Measurements from ENCODE around the gene CDH26. TPM values are rescaled to one million over a fixed set of nuclear protein-coding genes. Genes with fewer than 3 reads are reported as not detected.

CDH26 gene
- total and polyA plus RNA-seq, 2 donors (not counting 1 experiment from before 2014, with no cell fraction given) = 1.8 to 2.3 TPM

DNA sequence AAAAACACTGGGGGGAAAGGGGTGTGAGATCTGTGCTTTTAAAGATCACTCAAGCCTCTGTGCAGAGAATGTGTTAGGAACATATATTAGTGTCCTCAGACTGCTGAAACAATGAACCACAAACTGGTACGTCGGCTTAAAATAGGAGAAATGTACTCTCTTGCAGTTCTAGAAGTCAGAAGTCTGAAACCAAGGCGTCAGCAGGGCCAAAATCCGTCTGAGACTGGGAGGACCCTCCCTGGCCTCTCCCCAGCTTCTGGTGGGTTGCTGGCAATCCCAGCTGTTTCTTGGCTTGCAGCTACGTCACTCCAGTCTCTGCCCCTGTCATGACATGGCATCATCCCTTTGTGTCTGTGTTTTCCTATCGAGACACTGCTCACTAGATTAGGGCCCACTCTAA, 3.9 kb downstream of the CDH26 start:
- Histone ChIP-seq H3K79me2 (ENCODE audit: control insufficient read depth, insufficient read depth, low read length) (no peaks in the 10 kb centered on the region), H3K4me1 (ENCODE audit: control insufficient read depth in 2 of 2, insufficient read depth in 2 of 2, low read length in 2 of 2) (no peaks in the 10 kb centered on the region), H3K4me2 (replicated peaks; ENCODE audit: low read depth, low read length, poor library complexity, severe bottlenecking) (no peak overlapping the region), H3K36me3 (replicated peaks in 1 of 2; ENCODE audit: control extremely low read depth in 1 of 2, control insufficient read depth in 1 of 2, extremely low read depth in 1 of 2, insufficient read depth in 2 of 2, low read length in 1 of 2) (no peaks in the 10 kb centered on the region), H3K27ac (ENCODE audit: low read length in 2 of 2) (no peak overlapping the region), H4K20me1 (ENCODE audit: control insufficient read depth, insufficient read depth, low read length, poor library complexity, severe bottlenecking) (no peaks in the 10 kb centered on the region), H3K4me3 (ENCODE audit: control extremely low read depth in 1 of 5, extremely low read depth in 1 of 5, insufficient read depth in 1 of 5, low read depth in 2 of 5, low read length in 4 of 5) (no peak overlapping the region), H3K9ac (ENCODE audit: low read length) (no peak overlapping the region), H2AFZ (ENCODE audit: insufficient read depth, low read depth, low read length, poor library complexity, severe bottlenecking) (no peak overlapping the region), H3K9me3 (ENCODE audit: control extremely low read depth in 1 of 3, control insufficient read depth in 2 of 3, insufficient read depth in 1 of 3, low read length in 2 of 3) (no peaks in the 10 kb centered on the region), H3K27me3 (replicated peaks in 1 of 4; ENCODE audit: control extremely low read depth in 1 of 4, control insufficient read depth in 3 of 4, insufficient read depth in 4 of 4, low read length in 3 of 4) (no peaks in the 10 kb centered on the region)
- CTCF ChIA-PET = no interaction called here
- no peak overlapping the region for H3K27ac Mint-ChIP-seq
- H3K9me3 Mint-ChIP-seq (ENCODE audit: insufficient read depth) = no peaks in the 10 kb centered on the region
- POLR2A ChIA-PET = no interaction called here
- intact Hi-C loops (cut with micrococcal nuclease) = no loop called here
- no peak overlapping the region for H3K4me3 Mint-ChIP-seq
- no peak for DNase-seq
- no peak for ATAC-seq (ENCODE audit: low read depth)
- WGBS (ENCODE audit: insufficient coverage) = 97% methylated on average over 6 of the region's 6 CpGs
- TF ChIP-seq, protein P1, sequence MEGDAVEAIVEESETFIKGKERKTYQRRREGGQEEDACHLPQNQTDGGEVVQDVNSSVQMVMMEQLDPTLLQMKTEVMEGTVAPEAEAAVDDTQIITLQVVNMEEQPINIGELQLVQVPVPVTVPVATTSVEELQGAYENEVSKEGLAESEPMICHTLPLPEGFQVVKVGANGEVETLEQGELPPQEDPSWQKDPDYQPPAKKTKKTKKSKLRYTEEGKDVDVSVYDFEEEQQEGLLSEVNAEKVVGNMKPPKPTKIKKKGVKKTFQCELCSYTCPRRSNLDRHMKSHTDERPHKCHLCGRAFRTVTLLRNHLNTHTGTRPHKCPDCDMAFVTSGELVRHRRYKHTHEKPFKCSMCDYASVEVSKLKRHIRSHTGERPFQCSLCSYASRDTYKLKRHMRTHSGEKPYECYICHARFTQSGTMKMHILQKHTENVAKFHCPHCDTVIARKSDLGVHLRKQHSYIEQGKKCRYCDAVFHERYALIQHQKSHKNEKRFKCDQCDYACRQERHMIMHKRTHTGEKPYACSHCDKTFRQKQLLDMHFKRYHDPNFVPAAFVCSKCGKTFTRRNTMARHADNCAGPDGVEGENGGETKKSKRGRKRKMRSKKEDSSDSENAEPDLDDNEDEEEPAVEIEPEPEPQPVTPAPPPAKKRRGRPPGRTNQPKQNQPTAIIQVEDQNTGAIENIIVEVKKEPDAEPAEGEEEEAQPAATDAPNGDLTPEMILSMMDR (IDR thresholded peaks at IDR 0.05) = no peak
- no peak for TF ChIP-seq EZH2 (IDR thresholded peaks at IDR 0.05; ENCODE audit: borderline replicate concordance, insufficient read depth, low read depth, low read length, poor library complexity, severe bottlenecking)
- H3K4me1 Mint-ChIP-seq = no peaks in the 10 kb centered on the region
- H3K27me3 Mint-ChIP-seq = no peaks in the 10 kb centered on the region

DNA sequence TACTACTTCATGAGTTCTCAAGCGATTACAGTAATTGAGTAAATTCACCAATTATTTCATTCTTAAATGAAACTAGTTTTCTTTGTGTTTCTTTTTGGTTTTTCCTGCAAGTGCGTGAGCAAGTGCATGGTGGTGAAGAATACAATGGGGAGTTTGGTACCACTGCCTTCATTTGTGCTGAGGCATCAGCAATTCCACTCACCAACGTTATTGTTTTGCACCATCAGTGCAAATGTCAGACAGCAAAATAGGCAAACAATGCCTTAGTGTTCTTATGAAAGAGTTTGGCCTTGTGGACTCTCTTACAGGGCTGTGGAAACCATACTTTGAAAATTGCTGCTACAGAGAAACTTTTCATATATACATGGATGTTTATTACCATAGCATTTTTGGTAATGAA, 8.2 kb downstream of the CDH26 start:
- ATAC-seq (ENCODE audit: low read depth) = no peak

More for the DNA sequence above, 8.2 kb downstream of the CDH26 start:
- no peak overlapping the region for H2AFZ ChIP-seq (ENCODE audit: insufficient read depth, low read depth, low read length, poor library complexity, severe bottlenecking)
- H3K4me1 ChIP-seq (ENCODE audit: control insufficient read depth in 2 of 2, insufficient read depth in 2 of 2, low read length in 2 of 2) = no peaks in the 10 kb centered on the region
- TF ChIP-seq, protein P1 (IDR thresholded peaks at IDR 0.05) = no peak
- TF ChIP-seq EZH2 (IDR thresholded peaks at IDR 0.05; ENCODE audit: borderline replicate concordance, insufficient read depth, low read depth, low read length, poor library complexity, severe bottlenecking) = no peak
- Mint-ChIP-seq H3K9me3 (ENCODE audit: insufficient read depth) (no peaks in the 10 kb centered on the region), H3K4me3 (no peak overlapping the region), H3K27me3 (no peaks in the 10 kb centered on the region), H3K4me1 (no peaks in the 10 kb centered on the region), H3K27ac (no peak overlapping the region)
- no peaks in the 10 kb centered on the region for H3K27me3 ChIP-seq (replicated peaks in 1 of 4; ENCODE audit: control extremely low read depth in 1 of 4, control insufficient read depth in 3 of 4, insufficient read depth in 4 of 4, low read length in 3 of 4)
- H3K79me2 ChIP-seq (ENCODE audit: control insufficient read depth, insufficient read depth, low read length) = no peaks in the 10 kb centered on the region
- DNase-seq = no peak
- intact Hi-C loops (cut with micrococcal nuclease) = no loop called here
- no peaks in the 10 kb centered on the region for H4K20me1 ChIP-seq (ENCODE audit: control insufficient read depth, insufficient read depth, low read length, poor library complexity, severe bottlenecking)
- no CpG with 5 or more reads among the region's 3 CpGs for WGBS (ENCODE audit: insufficient coverage)
- no peak overlapping the region for H3K27ac ChIP-seq (ENCODE audit: low read length in 2 of 2)
- ChIA-PET CTCF (no interaction called here), POLR2A (no interaction called here)
- H3K4me3 ChIP-seq (ENCODE audit: control extremely low read depth in 1 of 5, extremely low read depth in 1 of 5, insufficient read depth in 1 of 5, low read depth in 2 of 5, low read length in 4 of 5) = no peak overlapping the region
- H3K9ac ChIP-seq (ENCODE audit: low read length) = no peak overlapping the region
- H3K9me3 ChIP-seq (ENCODE audit: control extremely low read depth in 1 of 3, control insufficient read depth in 2 of 3, insufficient read depth in 1 of 3, low read length in 2 of 3) = no peaks in the 10 kb centered on the region
- no peak overlapping the region for H3K4me2 ChIP-seq (replicated peaks; ENCODE audit: low read depth, low read length, poor library complexity, severe bottlenecking)
- H3K36me3 ChIP-seq (replicated peaks in 1 of 2; ENCODE audit: control extremely low read depth in 1 of 2, control insufficient read depth in 1 of 2, extremely low read depth in 1 of 2, insufficient read depth in 2 of 2, low read length in 1 of 2) = no peaks in the 10 kb centered on the region

Data from B cell (primary cell).